LNCAP (cell line): ENCODE data around the gene ZNF200.

Source experiments
- TF ChIP-seq, protein P1 (sequence below): fragments of 450-650 bp; IDR thresholded peaks from 2 replicates; pipeline ENCODE4 v1.5.1; 2017; ENCODE audit warnings: mild to moderate bottlenecking

The ZNF200 gene

DNA sequence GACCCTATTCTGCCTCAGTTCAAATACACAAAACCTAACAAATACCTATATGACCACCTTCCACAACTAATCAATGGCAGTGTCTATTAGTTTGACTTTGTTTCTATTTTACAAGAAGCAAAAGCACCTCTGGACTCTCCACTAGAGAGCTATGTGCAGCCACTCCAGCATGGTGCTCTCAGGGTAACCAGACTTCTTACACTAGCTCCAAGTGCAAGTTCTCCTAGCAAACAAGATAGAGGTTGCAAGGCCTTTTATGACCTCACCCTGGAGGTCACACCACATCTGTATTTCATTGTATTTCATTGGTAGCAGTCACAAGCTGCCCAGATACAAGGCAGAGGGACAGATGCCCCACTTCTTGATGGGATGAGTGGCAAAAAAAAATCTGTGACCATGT lies 40.0 kb upstream of the ZNF200 start:
- TF ChIP-seq, protein P1, sequence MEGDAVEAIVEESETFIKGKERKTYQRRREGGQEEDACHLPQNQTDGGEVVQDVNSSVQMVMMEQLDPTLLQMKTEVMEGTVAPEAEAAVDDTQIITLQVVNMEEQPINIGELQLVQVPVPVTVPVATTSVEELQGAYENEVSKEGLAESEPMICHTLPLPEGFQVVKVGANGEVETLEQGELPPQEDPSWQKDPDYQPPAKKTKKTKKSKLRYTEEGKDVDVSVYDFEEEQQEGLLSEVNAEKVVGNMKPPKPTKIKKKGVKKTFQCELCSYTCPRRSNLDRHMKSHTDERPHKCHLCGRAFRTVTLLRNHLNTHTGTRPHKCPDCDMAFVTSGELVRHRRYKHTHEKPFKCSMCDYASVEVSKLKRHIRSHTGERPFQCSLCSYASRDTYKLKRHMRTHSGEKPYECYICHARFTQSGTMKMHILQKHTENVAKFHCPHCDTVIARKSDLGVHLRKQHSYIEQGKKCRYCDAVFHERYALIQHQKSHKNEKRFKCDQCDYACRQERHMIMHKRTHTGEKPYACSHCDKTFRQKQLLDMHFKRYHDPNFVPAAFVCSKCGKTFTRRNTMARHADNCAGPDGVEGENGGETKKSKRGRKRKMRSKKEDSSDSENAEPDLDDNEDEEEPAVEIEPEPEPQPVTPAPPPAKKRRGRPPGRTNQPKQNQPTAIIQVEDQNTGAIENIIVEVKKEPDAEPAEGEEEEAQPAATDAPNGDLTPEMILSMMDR: no peak

GRCh38 chr16:3274490-3274889 lies 39.5 kb upstream of the ZNF200 start:
- TF ChIP-seq, protein P1: no peak

DNA sequence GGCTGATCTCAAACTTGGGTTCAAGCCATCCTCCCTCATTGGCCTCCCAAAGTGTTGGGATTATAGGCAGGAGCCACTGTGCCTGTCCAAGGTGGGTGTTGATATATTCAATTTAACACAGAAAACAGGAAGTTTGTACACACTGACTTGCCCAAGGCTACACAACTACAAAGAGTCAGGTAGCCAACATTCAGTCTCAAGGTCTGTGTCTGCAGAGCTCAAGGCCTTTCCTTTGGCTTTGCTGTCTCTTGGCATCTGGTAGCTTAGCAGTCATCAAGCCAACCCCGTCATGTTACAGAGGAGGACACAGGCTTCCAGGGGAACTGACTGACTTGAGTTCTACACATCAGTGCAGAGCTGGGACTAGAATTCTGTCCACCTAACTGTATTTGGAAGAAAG lies 33.3 kb upstream of the ZNF200 start:
- TF ChIP-seq, protein P1: no peak

GRCh38 chr16:3266873-3267537 lies 32.0 kb upstream of the ZNF200 start:
- TF ChIP-seq, protein P1: peak; percentile 58

- TF ChIP-seq, protein P1: peak; percentile 33; the same call in 1 of the 2 replicates
Measured at GRCh38 chr16:3264137-3265036, 29.4 kb upstream of the ZNF200 start.

GRCh38 chr16:3262517-3262916 lies 27.6 kb upstream of the ZNF200 start:
- TF ChIP-seq, protein P1: no peak

DNA sequence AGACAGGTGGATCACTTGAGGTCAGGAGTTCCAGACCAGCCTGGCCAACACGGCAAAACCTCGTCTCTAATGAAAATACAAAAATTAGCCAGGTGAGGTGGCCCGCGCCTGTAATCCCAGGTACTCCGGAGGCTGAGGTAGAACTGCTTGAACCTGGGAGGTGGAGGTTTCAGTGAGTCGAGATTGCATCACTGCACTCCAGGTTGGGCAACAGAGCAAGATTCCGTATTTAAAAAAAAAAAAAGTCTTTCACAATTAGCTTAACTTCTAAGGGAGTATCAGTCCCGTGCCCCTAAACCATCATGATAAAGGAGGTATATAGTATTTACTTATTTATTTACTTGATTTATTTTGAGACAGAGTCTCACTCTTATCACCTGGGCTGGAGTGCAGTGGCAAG lies 24.9 kb upstream of the ZNF200 start:
- TF ChIP-seq, protein P1: no peak
